Lung microvascular endothelial cell (primary cell): ENCODE measurements around the gene ULK2. TPM values are rescaled to one million over a fixed set of nuclear protein-coding genes. Genes with fewer than 3 reads are reported as not detected.

Source experiments
- DNase-seq, 2 donors: peaks; one replicate each; pipeline versions ENCODE4 v3.0.0 to v3.0.0-alpha.2; 2010; ENCODE audit warnings: low read depth in 2 of 2
- total RNA-seq: library from RNA; depleted of rRNA; stranded (reverse); fragments of >200 nt; gene quantifications from 2 replicates; pipeline ENCODE4 v1.2.1, GENCODE V29; 2014

The ULK2 gene
- total RNA-seq, 1 donor from 2014 or later, result 35.5 TPM

DNA sequence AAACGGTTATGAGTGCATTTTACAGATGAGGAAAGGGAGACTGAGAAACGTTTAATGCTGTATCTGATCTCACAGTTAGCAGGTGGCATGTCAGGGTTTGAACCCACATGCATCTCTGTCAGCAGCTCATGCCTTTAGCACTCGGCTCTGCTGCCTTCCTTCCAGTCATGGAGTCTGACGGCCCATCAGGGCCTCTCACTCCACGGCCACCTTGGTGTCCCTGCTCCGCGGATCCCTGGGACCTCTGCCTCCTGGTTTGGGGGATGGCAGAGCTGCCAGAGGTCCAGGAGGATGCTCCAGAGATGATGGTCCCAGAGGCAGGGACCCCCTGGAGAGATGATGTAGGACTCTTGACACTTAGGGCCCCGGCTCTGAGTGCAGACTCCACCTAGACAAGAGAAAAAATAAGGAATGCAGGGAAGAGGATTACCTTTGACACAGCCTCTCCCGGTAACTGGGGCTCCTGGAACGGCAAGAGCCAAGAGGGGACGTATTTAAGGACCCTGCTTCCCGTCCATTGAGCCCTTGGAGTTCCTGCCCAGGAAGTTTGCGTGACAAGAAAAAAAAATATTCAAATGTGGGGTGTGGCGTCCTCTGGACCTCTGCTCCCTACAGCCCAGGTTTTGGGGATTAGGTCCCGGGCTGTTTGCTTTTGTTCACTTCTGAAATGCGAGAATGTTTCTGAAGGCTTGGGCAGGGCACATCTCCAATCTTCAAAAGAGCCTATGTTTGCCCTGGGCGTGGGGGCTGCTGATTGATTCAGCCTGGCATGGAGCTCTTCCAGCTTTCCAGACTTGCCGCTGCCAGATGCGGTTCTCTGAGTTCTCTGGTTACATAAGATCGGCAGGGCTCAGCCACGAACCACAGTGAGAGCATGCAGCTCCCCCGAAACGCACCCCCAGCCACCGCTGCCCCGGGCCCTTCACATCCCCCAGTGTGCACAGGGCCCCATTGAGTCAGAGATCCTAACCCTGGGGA lies 119.6 kb downstream of the ULK2 start, which contains the start of gene ALDH3A1:
Gene ALDH3A1 (minus strand): TSS at position 470 of the 978 bp plus-strand sequence. CDS start 3,169 bp downstream, outside the sequence.
- no peak for DNase-seq

DNA sequence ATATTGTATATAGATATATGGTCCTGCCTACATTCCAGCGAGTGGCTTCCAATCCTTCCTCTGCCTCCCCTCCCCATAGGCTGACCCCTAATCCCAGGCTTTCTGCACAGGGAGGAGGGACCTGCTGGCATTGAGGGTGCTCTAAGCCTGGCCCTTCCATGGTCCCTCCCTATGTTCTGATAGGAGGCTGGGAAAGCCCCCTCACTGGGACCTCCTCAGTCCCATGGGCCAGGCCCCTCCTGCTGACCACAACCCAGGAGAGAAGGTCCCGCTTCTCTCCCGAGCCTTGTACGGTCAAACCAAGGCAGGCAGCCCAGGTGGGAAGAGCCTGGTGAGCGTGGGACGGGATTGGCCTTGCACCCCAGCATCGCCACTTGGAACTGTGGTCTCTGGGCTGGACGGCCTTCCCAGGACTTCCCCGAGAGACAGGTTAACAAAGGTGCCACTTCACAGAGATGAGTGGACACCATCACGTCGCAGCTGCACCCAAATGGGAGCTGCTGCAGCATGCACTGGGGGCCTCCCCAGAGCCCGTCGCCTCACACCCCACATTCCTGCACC lies 120.5 kb downstream of the ULK2 start:
- DNase-seq, result no peak

DNA sequence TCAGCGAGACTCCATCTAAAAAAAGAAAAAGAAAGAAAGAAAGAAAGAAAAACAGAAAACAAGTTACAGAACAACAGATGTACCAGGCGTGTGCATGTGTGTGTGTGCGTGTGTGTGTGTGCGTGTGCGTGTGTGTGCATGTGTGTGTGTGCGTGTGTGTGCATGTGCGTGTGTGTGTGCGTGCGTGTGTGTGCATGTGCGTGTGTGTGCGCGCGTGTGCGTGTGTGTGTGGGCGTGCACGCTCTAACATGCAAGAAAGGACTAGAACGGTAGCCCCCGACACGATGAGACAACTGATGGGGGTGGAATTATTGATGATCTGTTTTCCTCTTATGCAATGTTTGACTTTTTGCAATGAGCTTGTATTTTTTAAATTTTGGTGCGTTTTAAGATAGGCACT lies 121.2 kb downstream of the ULK2 start:
- DNase-seq, result no peak

DNA sequence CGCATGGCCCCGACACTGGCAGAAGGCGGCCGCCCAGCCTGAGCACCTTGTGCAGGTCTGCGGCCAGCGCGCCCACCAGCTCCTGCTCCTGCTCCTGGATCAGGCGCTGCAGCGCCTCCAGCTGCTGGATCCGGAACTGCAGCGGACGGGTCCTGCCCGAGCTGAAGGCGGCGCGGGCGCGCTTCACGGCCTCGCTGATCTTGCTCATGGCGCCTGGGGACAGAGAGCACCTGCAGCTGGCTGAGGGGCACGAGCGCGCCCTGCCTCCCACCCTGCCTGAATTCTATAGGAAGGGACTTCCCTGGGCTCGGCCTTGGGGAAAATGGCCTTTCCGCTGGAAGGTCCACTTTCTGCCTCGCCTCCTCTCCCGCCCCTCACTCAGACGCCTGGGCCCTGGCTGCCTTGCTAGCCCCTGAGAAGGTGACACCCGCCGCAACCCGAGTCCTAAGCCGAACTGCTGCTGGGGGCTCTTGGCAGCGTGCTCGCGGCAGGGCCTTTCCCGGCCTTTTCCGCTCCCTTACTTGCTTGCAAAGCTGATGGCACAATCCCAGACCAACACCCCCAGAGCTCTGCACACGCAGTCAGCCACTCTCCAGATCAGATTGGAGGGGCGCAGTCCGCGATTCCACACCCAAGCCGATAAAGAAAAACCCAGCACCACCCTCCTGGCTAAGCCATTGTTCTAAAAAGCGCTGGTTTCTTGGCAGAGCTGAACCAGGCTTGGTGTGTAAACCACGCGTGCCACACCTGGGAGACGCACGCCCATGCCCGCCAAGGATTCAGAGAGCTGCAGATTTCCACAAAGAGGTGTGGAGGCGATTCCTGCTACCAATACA lies 122.6 kb downstream of the ULK2 start:
- DNase-seq, result peak; percentile 81 to 89

DNA sequence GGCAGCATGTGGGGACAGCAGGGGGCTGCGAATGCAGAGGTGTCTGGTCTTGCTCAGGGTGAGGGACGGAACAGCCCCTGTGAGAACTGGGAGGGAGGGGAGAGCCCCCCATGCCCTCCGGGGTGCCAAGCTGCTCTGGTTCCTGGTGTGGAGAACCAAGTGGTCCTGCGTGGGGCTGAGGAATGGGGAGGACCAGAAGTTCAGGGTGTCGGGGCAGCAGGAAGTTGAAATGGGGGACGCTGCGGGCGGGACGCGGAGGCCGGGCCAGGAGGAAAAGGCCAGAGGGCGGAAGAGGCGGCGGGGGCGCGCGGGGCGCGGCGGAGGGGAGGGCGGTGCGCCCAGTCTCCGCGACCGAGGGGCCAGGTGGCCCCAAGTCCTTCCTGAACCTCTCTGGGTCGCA lies 123.2 kb downstream of the ULK2 start:
- DNase-seq, result no peak

DNA sequence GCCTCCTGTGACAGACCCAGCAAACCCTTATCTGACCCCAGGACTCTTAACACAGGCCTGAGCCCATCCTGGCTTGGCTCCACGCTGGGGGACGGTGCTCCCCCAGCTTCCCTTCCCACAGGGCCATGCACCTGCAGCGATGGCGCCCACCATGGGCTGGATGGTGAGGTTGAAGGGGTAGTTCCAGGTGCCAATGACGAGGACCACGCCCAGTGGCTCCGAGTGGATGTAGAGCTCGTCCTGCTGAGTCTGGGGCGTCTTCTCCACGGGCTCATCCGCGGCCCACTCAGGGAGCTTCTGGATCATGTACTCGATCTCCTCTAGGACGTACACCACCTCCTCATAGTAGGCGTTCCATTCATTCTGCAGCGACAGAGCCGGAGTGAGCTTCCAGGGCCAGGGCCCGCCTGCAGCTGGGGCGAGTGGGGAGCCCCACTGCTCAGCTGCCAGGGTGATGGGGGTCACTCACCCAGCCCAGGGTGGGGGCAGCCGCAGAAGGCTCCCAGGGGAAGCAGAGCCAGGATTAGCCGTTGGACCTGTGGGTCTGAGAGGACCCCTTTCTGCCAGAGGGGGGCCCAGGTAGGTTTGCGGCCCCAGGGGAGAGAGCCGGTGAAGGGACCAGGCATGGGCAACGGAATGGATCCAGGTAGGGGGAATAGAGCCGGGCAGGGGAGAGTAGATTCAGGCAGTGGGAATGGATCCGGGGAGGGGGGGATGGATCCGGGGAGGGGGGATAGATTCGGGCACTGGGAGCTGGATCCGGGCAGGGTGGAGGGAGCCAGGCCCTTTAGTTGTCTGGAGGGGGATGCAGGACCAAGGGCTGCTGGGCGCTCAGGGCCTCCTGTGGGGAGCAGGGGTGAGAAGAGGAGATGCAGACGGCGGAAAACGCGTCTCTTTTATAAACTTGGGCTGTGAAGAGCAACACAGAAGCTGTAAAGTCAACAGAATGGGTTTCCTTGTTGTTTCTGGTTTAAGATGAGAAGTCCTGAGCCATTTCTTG lies 124.3 kb downstream of the ULK2 start:
- no peak for DNase-seq

GRCh38 chr17:19742495-19742894 lies 125.2 kb downstream of the ULK2 start:
- no peak for DNase-seq

GRCh38 chr17:19741832-19742457 lies 125.8 kb downstream of the ULK2 start:
- DNase-seq, result no peak

- no peak for DNase-seq
These were observed 126.8 kb downstream of the ULK2 start for GRCh38 chr17:19740933-19741332.

DNA sequence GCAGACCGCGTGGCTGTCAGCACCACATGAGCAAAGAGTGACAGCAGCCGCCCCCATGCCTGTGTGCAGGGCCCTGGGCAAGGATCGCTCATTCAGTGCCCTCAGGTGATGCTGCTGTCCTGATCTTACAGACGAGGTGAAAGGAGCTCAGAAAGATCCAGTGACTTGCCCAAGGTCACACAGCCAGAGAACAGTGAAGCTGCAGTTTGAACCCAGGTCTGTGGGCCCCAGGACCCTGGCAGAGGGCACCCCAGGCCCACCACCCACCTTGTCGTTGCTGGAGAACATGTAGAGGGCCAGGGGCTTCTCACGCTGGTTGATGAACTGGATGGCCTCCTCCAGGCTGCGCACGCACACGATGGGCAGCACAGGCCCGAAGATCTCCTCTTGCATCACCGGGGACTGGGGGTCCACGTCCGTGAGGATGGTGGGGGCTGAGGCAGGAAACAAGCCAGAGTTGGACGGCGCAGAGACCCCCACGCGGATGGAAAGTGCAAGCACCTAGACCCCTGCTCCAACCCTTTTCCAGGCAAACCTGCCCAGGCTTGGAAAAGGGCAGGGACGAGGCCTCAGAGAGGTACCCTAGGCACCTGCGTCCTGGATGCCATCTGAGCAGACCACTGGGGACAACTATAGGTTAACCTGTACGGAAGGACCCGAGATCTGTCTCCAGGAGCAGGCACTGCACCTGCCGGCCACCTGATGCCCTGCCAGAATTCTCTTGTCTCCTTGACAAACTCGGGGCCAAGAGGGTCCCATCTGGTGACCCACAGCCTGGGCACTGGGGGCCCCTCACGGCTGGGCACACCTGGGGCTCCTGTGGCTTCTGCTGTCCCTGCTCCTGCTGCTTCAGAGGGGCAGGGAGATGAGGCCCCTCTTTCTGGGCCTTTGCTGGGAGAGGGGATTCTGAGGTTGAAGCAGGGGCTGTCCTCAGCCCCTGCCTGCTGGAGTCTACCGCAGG lies 128.2 kb downstream of the ULK2 start:
- no peak for DNase-seq

DNA sequence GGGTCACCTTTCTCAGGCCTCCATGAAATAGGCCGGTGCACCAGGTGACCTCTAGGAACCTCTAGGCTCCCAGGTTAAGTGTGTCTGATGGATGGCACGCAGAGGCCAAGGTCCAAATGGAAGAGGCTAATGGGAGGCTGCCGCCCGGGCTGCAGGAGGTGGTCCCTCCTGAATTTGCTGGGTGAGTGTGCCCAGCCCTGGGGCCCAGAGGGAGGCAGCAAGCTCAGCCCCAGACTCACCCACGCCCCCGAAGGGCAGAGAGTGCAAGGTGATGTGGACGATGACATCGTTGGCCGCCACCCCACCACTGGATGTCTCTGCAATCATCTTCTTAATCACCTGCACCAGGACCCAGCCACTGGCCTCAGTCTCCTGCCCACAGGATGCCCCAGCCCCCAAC lies 129.0 kb downstream of the ULK2 start:
- no peak for DNase-seq

- no peak for DNase-seq
These were observed 129.7 kb downstream of the ULK2 start for GRCh38 chr17:19738073-19738449.

GRCh38 chr17:19737305-19738072 lies 130.2 kb downstream of the ULK2 start:
- no peak for DNase-seq

GRCh38 chr17:19736071-19736470 lies 131.7 kb downstream of the ULK2 start:
- no peak for DNase-seq

GRCh38 chr17:19733953-19734526 lies 133.7 kb downstream of the ULK2 start:
- no peak for DNase-seq

DNA sequence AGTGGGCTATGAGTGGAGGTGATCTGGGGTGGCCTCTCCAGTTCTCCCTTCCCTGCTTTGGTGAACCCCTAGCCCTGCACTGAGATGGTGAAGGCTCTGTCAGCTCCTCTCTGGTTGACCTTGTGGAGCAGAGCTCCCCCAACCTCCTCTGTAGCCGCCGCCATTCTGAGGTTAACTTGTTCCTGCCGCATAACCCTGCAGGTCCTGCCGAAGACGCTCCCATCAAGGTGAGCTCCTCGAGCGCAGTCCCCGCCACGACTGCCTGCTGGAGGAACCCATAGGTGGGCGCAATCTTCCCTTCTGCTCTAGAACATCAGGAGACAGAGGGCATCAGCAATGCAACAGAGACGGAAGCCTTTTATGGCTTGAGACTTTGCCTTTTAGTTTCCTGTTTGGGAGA lies 136.1 kb downstream of the ULK2 start:
- no peak for DNase-seq

- DNase-seq, result no peak
These were observed 136.9 kb downstream of the ULK2 start for GRCh38 chr17:19730843-19731242.

DNA sequence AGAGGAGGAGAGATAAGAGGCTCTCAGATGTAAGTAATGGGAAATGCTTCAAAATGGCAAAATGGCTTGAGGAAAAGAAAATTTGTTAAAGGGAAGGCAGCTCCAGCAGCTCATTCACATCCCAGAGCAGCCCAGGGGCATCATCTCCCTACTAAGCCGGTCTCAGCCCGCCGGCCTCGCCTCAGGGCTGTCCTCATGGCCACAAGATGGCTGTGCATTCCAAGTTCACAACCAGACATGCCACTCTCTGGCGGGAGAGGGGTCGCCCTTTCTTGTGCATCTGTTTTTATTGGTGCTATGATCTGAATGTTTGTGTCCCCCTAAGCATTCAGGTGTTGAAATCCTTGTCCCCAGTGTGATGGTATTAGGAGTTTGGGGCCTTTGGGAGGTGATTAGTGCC lies 137.8 kb downstream of the ULK2 start:
- no peak for DNase-seq
